ENCODE measurements around the gene CASZ1. TPM values are rescaled to one million over a fixed set of nuclear protein-coding genes. Genes with fewer than 3 reads are reported as not detected.

CASZ1 gene
- total RNA-seq, 4 donors from 2014 or later = 39.1 to 215 (median 115) TPM

DNA sequence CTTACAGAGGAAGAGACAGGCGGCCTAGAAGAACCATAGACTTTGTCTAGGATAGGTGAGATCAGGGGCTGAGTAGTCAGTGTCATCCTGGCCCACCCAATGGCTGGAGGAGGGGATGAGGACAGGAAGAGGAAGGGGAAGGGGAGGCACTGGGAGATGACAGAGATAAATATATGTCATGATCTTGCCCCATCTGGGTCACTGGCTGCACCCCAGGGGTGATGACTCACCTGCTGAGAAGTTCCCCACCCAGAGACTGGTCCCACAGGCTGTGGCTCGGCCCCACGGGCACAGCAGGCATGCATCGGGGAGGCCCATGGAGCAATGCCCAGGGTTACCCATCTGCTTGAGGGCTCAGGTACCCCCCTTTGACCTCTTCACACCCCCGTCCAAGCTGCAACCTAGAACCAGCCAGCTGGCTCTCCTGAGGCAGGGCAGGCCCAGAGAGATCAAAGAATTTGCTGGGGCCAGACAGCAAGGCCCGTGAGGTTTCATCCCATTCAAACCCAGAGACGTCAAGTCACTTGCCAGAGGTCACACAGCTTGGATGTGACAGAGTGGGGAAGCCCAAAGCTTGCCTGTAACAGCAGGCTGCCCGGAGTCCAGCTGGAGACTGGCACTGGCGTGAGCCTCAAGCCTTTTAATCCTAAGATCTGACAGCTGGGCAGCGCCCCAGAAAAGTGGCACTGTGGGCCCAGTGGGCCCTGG is 34.7 kb upstream of the CASZ1 start:
- H3K27me3 ChIP-seq = peaks cover 33% of the 10 kb centered on the region
- intact Hi-C loops (cut with DNase I; ENCODE audit: low total_unique reads) = no loop called here
- in situ Hi-C loops (cut with MboI; ENCODE audit: low pct_ligation_motif_present in 1 of 4, low pct_unique_long_range_greater_than_20kb in 1 of 4, low sequenced_read_pairs in 3 of 4) = no loop called here
- TF ChIP-seq EP300 (IDR thresholded peaks at IDR 0.05; ENCODE audit: low read depth) (no peak), POLR2A (IDR thresholded peaks at IDR 0.05) (no peak)
- TF ChIP-seq, protein P1, sequence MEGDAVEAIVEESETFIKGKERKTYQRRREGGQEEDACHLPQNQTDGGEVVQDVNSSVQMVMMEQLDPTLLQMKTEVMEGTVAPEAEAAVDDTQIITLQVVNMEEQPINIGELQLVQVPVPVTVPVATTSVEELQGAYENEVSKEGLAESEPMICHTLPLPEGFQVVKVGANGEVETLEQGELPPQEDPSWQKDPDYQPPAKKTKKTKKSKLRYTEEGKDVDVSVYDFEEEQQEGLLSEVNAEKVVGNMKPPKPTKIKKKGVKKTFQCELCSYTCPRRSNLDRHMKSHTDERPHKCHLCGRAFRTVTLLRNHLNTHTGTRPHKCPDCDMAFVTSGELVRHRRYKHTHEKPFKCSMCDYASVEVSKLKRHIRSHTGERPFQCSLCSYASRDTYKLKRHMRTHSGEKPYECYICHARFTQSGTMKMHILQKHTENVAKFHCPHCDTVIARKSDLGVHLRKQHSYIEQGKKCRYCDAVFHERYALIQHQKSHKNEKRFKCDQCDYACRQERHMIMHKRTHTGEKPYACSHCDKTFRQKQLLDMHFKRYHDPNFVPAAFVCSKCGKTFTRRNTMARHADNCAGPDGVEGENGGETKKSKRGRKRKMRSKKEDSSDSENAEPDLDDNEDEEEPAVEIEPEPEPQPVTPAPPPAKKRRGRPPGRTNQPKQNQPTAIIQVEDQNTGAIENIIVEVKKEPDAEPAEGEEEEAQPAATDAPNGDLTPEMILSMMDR (IDR thresholded peaks at IDR 0.05) = no peak
- no peaks in the 10 kb centered on the region for H3K9me3 ChIP-seq
- no peak overlapping the region for H3K4me3 ChIP-seq
- no peak overlapping the region for H3K27ac ChIP-seq
- 87 to 90% methylated on average over 1 to 7 of the region's 10 CpGs for WGBS, 2 donors (ENCODE audit: low coverage in 1 of 2)
- no peaks in the 10 kb centered on the region for H3K36me3 ChIP-seq
- DNase-seq = no peak
- H3K4me1 ChIP-seq = peaks cover 0 to 8% (median 6%) of the 10 kb centered on the region in 4 donors

DNA sequence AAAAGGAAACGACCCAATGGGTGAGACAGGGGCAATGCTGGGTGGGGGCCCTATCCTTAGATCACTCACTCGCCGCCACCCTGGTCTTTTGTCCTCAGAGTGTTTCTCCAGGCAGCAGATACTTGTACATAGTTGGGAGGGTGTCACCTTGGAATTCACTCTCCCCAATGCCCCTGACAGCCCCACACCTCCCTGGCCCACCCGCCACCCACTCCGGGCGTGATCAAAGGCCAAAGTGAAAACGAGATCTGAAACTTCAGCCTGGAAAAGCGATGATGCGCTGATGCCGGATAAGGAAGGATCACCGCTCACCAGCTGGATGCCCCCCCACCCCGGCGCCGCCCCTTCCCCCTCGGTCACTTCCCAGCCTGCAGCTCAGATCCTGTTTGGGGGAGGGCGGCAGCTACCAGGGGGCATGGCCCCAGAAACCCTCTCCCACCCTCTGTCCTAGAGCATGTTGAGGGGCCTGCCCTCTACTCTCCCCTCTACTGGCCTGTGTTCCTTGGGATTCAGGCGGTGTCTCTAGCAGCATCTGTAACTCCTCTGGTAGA is 33.6 kb upstream of the CASZ1 start:
- no peak overlapping the region for H3K4me3 ChIP-seq
- WGBS, 2 donors (ENCODE audit: low coverage in 1 of 2) = 74 to 75% methylated on average over 1 to 17 of the region's 17 CpGs
- intact Hi-C loops (cut with DNase I; ENCODE audit: low total_unique reads) = no loop called here
- H3K36me3 ChIP-seq = no peaks in the 10 kb centered on the region
- TF ChIP-seq POLR2A (IDR thresholded peaks at IDR 0.05) (no peak), POLR2AphosphoS5 (IDR thresholded peaks at IDR 0.05) (no peak), EP300 (IDR thresholded peaks at IDR 0.05; ENCODE audit: low read depth) (no peak)
- TF ChIP-seq, protein P1 (IDR thresholded peaks at IDR 0.05) = no peak
- H3K27ac ChIP-seq = no peak overlapping the region
- DNase-seq = no peak
- in situ Hi-C loops (cut with MboI; ENCODE audit: low pct_ligation_motif_present in 1 of 4, low pct_unique_long_range_greater_than_20kb in 1 of 4, low sequenced_read_pairs in 3 of 4) = no loop called here
- H3K27me3 ChIP-seq = peaks cover 30% of the 10 kb centered on the region
- no peaks in the 10 kb centered on the region for H3K9me3 ChIP-seq
- H3K4me1 ChIP-seq = no peaks in the 10 kb centered on the region

DNA sequence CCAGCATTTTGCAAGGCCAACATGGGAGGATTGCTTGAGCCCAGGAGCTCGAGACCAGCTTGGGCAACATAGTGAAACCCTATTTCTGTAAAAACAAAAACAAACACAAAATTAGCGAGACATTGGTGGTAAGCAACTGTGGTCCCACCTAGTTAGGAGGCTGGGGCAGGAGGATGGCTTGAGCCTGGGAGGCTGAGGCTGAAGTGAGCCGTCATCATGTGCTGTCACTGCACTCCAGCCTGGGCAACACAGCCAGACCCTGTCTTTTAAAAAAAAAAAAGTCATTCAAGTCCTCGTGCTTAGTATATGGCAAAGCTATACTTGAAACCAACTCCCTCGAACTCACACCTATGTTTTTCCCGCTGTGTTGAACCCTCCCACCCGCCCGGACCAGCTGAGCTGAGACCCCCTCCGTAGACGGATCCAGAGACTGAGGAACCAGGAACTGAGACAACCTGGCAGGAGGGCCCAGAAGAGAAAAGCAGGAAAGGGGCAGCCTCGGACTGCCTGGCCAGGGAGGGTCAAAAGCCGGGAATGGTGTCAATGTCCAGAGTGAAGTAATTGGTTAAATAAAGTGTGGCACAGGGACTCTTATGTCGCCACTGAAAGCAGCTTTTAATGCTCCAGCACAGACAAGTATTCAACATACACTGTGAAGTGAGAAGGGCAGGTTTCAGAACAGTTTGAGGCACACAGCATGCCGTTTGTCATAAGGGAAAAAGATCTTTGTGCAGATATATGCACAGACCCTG is 32.8 kb upstream of the CASZ1 start:
- Histone ChIP-seq H3K36me3 (no peaks in the 10 kb centered on the region), H3K9me3 (no peaks in the 10 kb centered on the region), H3K4me3 (no peak overlapping the region), H3K27ac (no peak overlapping the region), H3K27me3 (peaks cover 26% of the 10 kb centered on the region), H3K4me1 (no peaks in the 10 kb centered on the region)
- intact Hi-C loops (cut with DNase I; ENCODE audit: low total_unique reads) = no loop called here
- WGBS, 2 donors (ENCODE audit: low coverage in 1 of 2) = 73 to 84% methylated on average over 9 to 14 of the region's 14 CpGs
- TF ChIP-seq POLR2A (IDR thresholded peaks at IDR 0.05) (no peak), EP300 (IDR thresholded peaks at IDR 0.05; ENCODE audit: low read depth) (no peak), POLR2AphosphoS5 (IDR thresholded peaks at IDR 0.05) (no peak)
- TF ChIP-seq, protein P1 (IDR thresholded peaks at IDR 0.05) = no peak
- in situ Hi-C loops (cut with MboI; ENCODE audit: low pct_ligation_motif_present in 1 of 4, low pct_unique_long_range_greater_than_20kb in 1 of 4, low sequenced_read_pairs in 3 of 4) = no loop called here
- DNase-seq = no peak
